Thoracic aorta (tissue), 2 donors: ENCODE results near the gene GPR17. TPM values are rescaled to one million over a fixed set of nuclear protein-coding genes. Genes with fewer than 3 reads are reported as not detected.

Experiments
- ATAC-seq: fragments of 150-250 bp; one replicate; pipeline ENCODE4 v1.8.0; 2017; ENCODE audit warnings: low read depth; ENCODE audit not compliant: insufficient number of reproducible peaks, low FRiP score
- DNase-seq: peaks from one replicate; pipeline ENCODE4 v3.0.0-alpha.2; 2020; ENCODE audit warnings: low spot score
- H3K27ac ChIP-seq, 2 donors: fragments of 200-600 bp; sonication (generic); 1 replicate in 1 of 2; 2 replicates in 1 of 2; pipeline ENCODE4 v1.5.1; 2016; ENCODE audit warnings: mild to moderate bottlenecking in 2 of 2, moderate library complexity in 2 of 2
- H3K27me3 ChIP-seq: fragments of 200-600 bp; sonication (generic); replicated peaks from 2 replicates; pipeline ENCODE4 v1.6.0; 2016; ENCODE audit warnings: mild to moderate bottlenecking; ENCODE audit not compliant: insufficient read depth
- H3K36me3 ChIP-seq: fragments of 200-600 bp; sonication (generic); one replicate; pipeline ENCODE4 v1.5.1; 2016
- H3K4me1 ChIP-seq, 2 donors: fragments of 200-600 bp; sonication (generic); 1 replicate in 1 of 2; 2 replicates in 1 of 2; pipeline versions ENCODE4 v1.5.1 to v1.6.0; 2016; ENCODE audit warnings: low read depth in 2 of 2, mild to moderate bottlenecking in 1 of 2; ENCODE audit not compliant: control insufficient read depth in 1 of 2
- H3K4me3 ChIP-seq: fragments of 200-600 bp; sonication (generic); 2 replicates; pipeline ENCODE4 v1.5.1; 2016; ENCODE audit warnings: mild to moderate bottlenecking
- H3K9me3 ChIP-seq: fragments of 200-600 bp; sonication (generic); 2 replicates; pipeline ENCODE4 v1.5.1; 2016
- CTCF ChIP-seq: fragments of 200-600 bp; sonication (generic); IDR thresholded peaks from one replicate; pipeline ENCODE4 v1.5.1; 2019; ENCODE audit warnings: antibody characterized with exemption
- total RNA-seq, 2 donors: library from RNA; depleted of rRNA; stranded (reverse); fragments of >200 nt; gene quantifications; one replicate each; pipeline versions ENCODE4 v1.1.0 to v1.2.3, GENCODE V29; 2016

The GPR17 gene
- total RNA-seq, 2 donors from 2014 or later = not detected

- no peak overlapping the region for H3K4me3 ChIP-seq
- H3K27me3 ChIP-seq = no peaks in the 10 kb centered on the region
- no peak for TF ChIP-seq CTCF
- peaks cover 14 to 44% of the 10 kb centered on the region in 2 donors for H3K4me1 ChIP-seq
- DNase-seq (no peak), ATAC-seq (no peak)
- no peak overlapping the region for H3K27ac ChIP-seq
- H3K36me3 ChIP-seq = peaks cover 31% of the 10 kb centered on the region
- no peaks in the 10 kb centered on the region for H3K9me3 ChIP-seq
Observed at GRCh38 chr2:127641846-127642507, 4.0 kb upstream of the GPR17 start.

- no peak overlapping the region for H3K4me3 ChIP-seq
- H3K9me3 ChIP-seq = no peaks in the 10 kb centered on the region
- TF ChIP-seq CTCF = no peak
- ATAC-seq = no peak
- H3K4me1 ChIP-seq = peaks cover 14 to 44% of the 10 kb centered on the region in 2 donors
- no peaks in the 10 kb centered on the region for H3K27me3 ChIP-seq
- H3K27ac ChIP-seq = peak overlapping the region in 1 of 2 donors; percentile 50
- no peak for DNase-seq
- peaks cover 31% of the 10 kb centered on the region for H3K36me3 ChIP-seq
Observed at GRCh38 chr2:127642706-127643438, 3.1 kb upstream of the GPR17 start.

GRCh38 chr2:127643439-127644065 is 2.4 kb upstream of the GPR17 start:
- Histone ChIP-seq H3K36me3 (peaks cover 28% of the 10 kb centered on the region), H3K4me3 (no peak overlapping the region), H3K27ac (no peak overlapping the region), H3K4me1 (peaks cover 16 to 44% of the 10 kb centered on the region in 2 donors), H3K9me3 (no peaks in the 10 kb centered on the region), H3K27me3 (no peaks in the 10 kb centered on the region)
- ATAC-seq (no peak), DNase-seq (no peak)
- TF ChIP-seq CTCF = no peak

- Histone ChIP-seq H3K36me3 (peaks cover 22% of the 10 kb centered on the region), H3K27ac (no peak overlapping the region), H3K9me3 (no peaks in the 10 kb centered on the region), H3K4me1 (peaks cover 19 to 47% of the 10 kb centered on the region in 2 donors), H3K27me3 (no peaks in the 10 kb centered on the region), H3K4me3 (no peak overlapping the region)
- DNase-seq (no peak), ATAC-seq (no peak)
- no peak for TF ChIP-seq CTCF
Observed at GRCh38 chr2:127644066-127645025, 1.6 kb upstream of the GPR17 start.
